ENCODE data around the gene ENPP6.

The ENPP6 gene

DNA sequence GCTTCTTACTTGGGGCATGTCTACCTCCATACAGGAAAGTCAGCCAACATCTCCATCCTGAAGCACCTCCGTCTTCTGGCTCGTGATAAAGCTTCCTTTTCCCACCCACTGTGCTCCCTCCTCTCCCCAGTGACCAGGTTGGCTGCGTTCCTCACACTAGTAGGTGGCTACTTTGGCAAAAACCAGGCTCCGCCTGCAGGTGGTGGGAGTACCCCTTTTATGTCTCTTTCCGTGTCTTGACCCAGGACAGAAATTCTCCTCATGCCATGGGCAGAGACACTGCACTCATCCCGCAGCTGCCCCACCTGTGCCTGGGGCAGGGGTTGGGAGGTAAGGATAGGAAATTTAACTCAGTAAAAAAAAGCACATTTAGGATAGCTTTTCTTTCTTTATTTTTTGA is 50.9 kb downstream of the ENPP6 start:
- TF ChIP-seq, protein P1, sequence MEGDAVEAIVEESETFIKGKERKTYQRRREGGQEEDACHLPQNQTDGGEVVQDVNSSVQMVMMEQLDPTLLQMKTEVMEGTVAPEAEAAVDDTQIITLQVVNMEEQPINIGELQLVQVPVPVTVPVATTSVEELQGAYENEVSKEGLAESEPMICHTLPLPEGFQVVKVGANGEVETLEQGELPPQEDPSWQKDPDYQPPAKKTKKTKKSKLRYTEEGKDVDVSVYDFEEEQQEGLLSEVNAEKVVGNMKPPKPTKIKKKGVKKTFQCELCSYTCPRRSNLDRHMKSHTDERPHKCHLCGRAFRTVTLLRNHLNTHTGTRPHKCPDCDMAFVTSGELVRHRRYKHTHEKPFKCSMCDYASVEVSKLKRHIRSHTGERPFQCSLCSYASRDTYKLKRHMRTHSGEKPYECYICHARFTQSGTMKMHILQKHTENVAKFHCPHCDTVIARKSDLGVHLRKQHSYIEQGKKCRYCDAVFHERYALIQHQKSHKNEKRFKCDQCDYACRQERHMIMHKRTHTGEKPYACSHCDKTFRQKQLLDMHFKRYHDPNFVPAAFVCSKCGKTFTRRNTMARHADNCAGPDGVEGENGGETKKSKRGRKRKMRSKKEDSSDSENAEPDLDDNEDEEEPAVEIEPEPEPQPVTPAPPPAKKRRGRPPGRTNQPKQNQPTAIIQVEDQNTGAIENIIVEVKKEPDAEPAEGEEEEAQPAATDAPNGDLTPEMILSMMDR (IDR thresholded peaks at IDR 0.05; ENCODE audit: insufficient read depth, low read depth, low read length, missing control alignments): no peak
- H3K4me3 ChIP-seq (ENCODE audit: low read depth, low read length): no peak overlapping the region
- no peak for DNase-seq (ENCODE audit: low read depth)

DNA sequence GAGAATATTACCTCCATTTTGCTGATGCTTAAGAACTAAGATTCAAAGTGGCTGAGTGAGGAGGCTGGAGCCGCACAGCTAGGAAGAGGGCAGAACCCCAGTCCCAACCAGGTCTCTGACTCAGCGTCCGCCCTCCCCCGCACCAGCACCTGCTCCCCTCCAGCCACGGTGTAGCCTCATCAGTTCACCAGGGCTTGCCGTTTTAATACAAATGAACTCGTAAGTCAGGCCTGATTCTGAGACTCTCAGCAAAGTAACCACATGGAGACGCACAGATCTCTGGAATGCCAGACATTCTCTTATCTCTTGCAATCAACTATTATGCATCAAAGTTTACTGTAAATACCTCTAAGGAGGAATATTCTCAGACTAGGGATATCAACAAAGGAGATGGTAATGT is 52.4 kb downstream of the ENPP6 start:
- TF ChIP-seq, protein P1 (IDR thresholded peaks at IDR 0.05; ENCODE audit: insufficient read depth, low read depth, low read length, missing control alignments): no peak
- DNase-seq (ENCODE audit: low read depth): no peak
- no peak overlapping the region for H3K4me3 ChIP-seq (ENCODE audit: low read depth, low read length)

DNA sequence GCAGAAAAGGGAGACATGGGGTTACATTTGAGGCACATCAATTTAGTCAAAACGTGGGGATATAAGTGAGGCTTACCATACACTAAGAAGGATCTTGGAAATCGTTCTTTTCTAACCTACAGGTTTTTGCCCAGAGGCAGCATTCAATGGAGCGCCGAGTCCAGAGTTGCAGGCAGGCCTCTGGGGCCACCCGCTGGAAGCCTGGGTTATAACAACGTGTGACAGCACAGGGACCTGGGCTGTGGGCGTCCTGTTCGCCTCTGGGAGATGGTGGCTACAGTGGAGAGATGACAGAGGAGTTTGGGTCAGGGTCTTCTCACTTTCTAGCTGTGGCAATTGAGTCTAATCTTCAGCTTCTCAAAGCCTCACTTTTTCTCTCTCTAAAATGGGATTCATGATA is 53.9 kb downstream of the ENPP6 start:
- TF ChIP-seq, protein P1 (IDR thresholded peaks at IDR 0.05; ENCODE audit: insufficient read depth, low read depth, low read length, missing control alignments): peak; percentile 50
- H3K4me3 ChIP-seq (ENCODE audit: low read depth, low read length): no peak overlapping the region
- peak; percentile 36 for DNase-seq (ENCODE audit: low read depth)

DNA sequence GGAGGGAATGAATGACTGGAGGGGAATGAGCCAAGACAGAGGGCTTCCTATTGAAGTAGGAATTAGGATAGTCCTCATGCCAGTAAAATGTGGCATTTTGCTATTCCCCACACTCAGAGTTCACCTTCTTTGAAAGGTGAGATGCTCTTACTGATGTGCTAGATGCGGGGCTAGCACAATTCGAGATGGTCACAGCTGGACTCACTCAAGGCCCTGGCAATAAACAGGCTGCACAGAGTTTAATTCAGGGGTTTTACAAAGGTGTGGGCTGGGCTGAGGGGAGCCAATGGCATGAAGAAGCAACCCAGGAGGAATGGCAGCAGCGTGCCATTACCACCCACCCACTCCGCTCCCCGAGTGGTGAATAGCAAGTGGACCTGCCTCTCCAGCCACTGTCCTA is 55.1 kb downstream of the ENPP6 start:
- TF ChIP-seq, protein P1 (IDR thresholded peaks at IDR 0.05; ENCODE audit: insufficient read depth, low read depth, low read length, missing control alignments): no peak

DNA sequence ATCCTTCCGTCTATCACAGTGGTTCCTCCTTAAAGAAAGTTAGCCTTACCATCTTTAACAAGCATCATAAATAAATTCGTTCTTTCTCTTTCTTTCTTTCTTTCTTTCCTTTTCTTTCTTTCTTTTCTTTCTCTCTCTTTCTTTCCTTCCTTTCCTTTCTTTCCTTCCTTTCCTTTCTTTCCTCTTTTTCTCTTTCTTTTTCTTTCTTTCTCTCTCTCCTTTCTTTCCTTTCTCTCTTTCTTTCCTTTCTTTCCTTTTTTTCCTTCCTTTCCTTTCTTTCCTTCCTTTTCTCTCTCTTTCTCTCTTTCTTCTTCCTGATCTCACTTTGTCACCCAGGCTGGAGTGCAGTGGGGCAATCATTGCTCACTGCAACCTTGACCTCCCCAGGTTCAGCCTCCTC is 60.4 kb downstream of the ENPP6 start:
- TF ChIP-seq, protein P1 (IDR thresholded peaks at IDR 0.05; ENCODE audit: insufficient read depth, low read depth, low read length, missing control alignments): no peak
- H3K4me3 ChIP-seq (ENCODE audit: low read depth, low read length): no peak overlapping the region
- DNase-seq (ENCODE audit: low read depth): no peak

More for the DNA sequence above, 55.1 kb downstream of the ENPP6 start:
- H3K4me3 ChIP-seq (ENCODE audit: low read depth, low read length): no peak overlapping the region
- no peak for DNase-seq (ENCODE audit: low read depth)

DNA sequence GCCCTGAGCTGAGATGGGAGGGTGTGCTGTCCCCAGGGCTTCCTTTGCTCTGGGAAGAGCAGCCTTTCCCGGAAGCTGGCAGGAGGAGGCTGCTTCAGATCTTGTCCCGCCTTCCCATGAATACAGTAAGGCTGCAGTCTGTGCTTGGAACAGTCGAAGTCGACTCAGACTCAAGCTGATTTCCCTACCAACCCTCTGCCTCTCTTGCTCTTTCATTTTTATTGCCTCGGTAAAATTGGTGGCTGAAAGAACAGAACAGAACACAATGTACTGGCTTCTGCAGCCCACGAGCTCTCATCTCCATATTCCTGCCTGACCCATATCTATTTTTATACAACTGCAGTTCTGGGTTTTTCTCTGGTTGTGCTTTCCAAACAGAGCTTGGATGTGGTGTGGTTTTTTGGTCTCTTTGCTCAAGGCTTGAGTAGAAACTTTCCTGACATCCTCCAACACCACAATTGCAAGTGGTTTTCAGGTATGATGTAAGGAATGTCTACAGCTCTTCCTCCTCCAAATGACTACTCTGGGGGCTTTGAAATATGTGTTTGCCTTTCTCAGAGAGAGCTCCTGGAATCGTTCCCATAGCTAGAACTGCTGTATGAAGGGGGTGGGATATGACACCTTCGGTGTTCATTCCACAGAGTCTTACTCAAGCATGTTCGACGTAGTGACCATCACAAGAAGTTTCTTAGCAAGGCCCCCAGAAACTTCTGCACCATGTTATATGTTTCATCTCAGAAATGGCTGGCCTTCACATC is 61.3 kb downstream of the ENPP6 start:
- no peak for DNase-seq (ENCODE audit: low read depth)
- no peak overlapping the region for H3K4me3 ChIP-seq (ENCODE audit: low read depth, low read length)
- TF ChIP-seq, protein P1 (IDR thresholded peaks at IDR 0.05; ENCODE audit: insufficient read depth, low read depth, low read length, missing control alignments): no peak

DNA sequence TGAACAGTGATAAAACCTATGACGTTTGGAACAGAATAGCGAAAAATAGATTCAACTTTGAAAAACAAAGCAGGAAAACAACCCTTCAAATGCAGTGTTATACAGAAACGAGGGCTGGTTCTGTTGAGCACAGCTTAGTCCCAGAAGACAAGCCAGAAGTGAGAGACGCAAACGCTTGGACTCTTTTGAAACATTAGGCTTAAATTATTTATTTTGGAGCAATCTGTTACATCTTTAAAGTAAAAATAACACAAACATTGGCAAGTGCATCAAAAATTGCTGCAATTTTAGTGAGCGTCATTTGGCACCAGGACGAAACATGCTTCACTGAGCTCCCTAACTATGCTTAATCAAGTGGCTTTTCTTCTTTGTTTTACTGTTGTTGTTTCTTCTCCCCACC is 63.5 kb downstream of the ENPP6 start:
- no peak for DNase-seq (ENCODE audit: low read depth)
- TF ChIP-seq, protein P1 (IDR thresholded peaks at IDR 0.05; ENCODE audit: insufficient read depth, low read depth, low read length, missing control alignments): no peak

More for the DNA sequence above, 63.5 kb downstream of the ENPP6 start:
- no peak overlapping the region for H3K4me3 ChIP-seq (ENCODE audit: low read depth, low read length)
